Activated T-helper 1 cell treated with anti-CD3 and anti-CD28 coated beads, Interleukin-12 subunit alpha, Interleukin-12 subunit beta, Interleukin-2, Interleukin-4 antibody, amounts not matched to agents 30 ng/mL and 10 ng/mL and 1 ng/mL, durations not matched to agents 14 hours and 24 hours and 36 hours (primary cell): Measurements from ENCODE around the gene GLYR1. TPM values are rescaled to one million over a fixed set of nuclear protein-coding genes. Genes with fewer than 3 reads are reported as not detected.

Experiments used
- DNase-seq: peaks from one replicate; pipeline ENCODE4 v3.0.0; 2021; ENCODE audit warnings: low spot score
- H3K27ac Mint-ChIP-seq: one replicate; pipeline ENCODE4 v1.8.0; 2021; ENCODE audit warnings: mild to moderate bottlenecking, mixed read lengths
- H3K27me3 Mint-ChIP-seq: one replicate; pipeline ENCODE4 v1.8.0; 2022; ENCODE audit warnings: mild to moderate bottlenecking, moderate library complexity, mixed read lengths; ENCODE audit not compliant: insufficient read depth
- H3K36me3 Mint-ChIP-seq: one replicate; pipeline ENCODE4 v1.8.0; 2021; ENCODE audit warnings: low read depth, mixed read lengths
- H3K4me1 Mint-ChIP-seq: one replicate; pipeline ENCODE4 v1.8.0; 2021; ENCODE audit warnings: low read depth, mixed read lengths
- H3K4me3 Mint-ChIP-seq: one replicate; pipeline ENCODE4 v1.8.0; 2021; ENCODE audit warnings: mild to moderate bottlenecking, moderate library complexity, mixed read lengths
- H3K9me3 Mint-ChIP-seq: one replicate; pipeline ENCODE4 v1.8.0; 2021; ENCODE audit warnings: mixed read lengths
- intact Hi-C: fragments of 100-400 bp; cut with micrococcal nuclease; formaldehyde crosslinking; loops from one replicate; pipeline ENCODE4 v1.15.1; 2024
- total RNA-seq: library from RNA; stranded (reverse); gene quantifications from 2 replicates; pipeline ENCODE4 v1.2.3, GENCODE V29; 2022

GLYR1 gene
- total RNA-seq, 1 donor from 2014 or later = 120 TPM

GRCh38 chr16:4886151-4886550, 39.1 kb upstream of the GLYR1 start:
- Mint-ChIP-seq H3K9me3 (no peaks in the 10 kb centered on the region), H3K4me3 (no peak overlapping the region), H3K36me3 (peaks cover 24% of the 10 kb centered on the region), H3K27me3 (no peaks in the 10 kb centered on the region), H3K27ac (no peak overlapping the region), H3K4me1 (no peaks in the 10 kb centered on the region)
- intact Hi-C loops = no loop called here
- no peak for DNase-seq

GRCh38 chr16:4884972-4885874, 38.1 kb upstream of the GLYR1 start:
- no peaks in the 10 kb centered on the region for H3K27me3 Mint-ChIP-seq
- peak overlapping the region; percentile 34 for H3K27ac Mint-ChIP-seq
- no peaks in the 10 kb centered on the region for H3K9me3 Mint-ChIP-seq
- H3K4me1 Mint-ChIP-seq = no peaks in the 10 kb centered on the region
- no peak overlapping the region for H3K4me3 Mint-ChIP-seq
- no peak for DNase-seq
- intact Hi-C loops = no loop called here
- peaks cover 27% of the 10 kb centered on the region for H3K36me3 Mint-ChIP-seq

- intact Hi-C loops = no loop called here
- Mint-ChIP-seq H3K9me3 (no peaks in the 10 kb centered on the region), H3K36me3 (peaks cover 27% of the 10 kb centered on the region), H3K27ac (no peak overlapping the region), H3K27me3 (no peaks in the 10 kb centered on the region), H3K4me1 (no peaks in the 10 kb centered on the region), H3K4me3 (no peak overlapping the region)
- DNase-seq = no peak
Measured at GRCh38 chr16:4884209-4884608, 37.1 kb upstream of the GLYR1 start.

GRCh38 chr16:4883501-4883900, 36.4 kb upstream of the GLYR1 start:
- no peaks in the 10 kb centered on the region for H3K9me3 Mint-ChIP-seq
- no peaks in the 10 kb centered on the region for H3K4me1 Mint-ChIP-seq
- intact Hi-C loops = no loop called here
- no peak overlapping the region for H3K4me3 Mint-ChIP-seq
- H3K27ac Mint-ChIP-seq = no peak overlapping the region
- peaks cover 30% of the 10 kb centered on the region for H3K36me3 Mint-ChIP-seq
- no peak for DNase-seq
- no peaks in the 10 kb centered on the region for H3K27me3 Mint-ChIP-seq

GRCh38 chr16:4882633-4883285, 35.7 kb upstream of the GLYR1 start:
- H3K4me1 Mint-ChIP-seq = no peaks in the 10 kb centered on the region
- intact Hi-C loops = no loop called here
- peaks cover 36% of the 10 kb centered on the region for H3K36me3 Mint-ChIP-seq
- H3K9me3 Mint-ChIP-seq = no peaks in the 10 kb centered on the region
- no peak for DNase-seq
- no peak overlapping the region for H3K27ac Mint-ChIP-seq
- no peaks in the 10 kb centered on the region for H3K27me3 Mint-ChIP-seq
- H3K4me3 Mint-ChIP-seq = no peak overlapping the region

- H3K9me3 Mint-ChIP-seq = no peaks in the 10 kb centered on the region
- H3K4me3 Mint-ChIP-seq = no peak overlapping the region
- H3K36me3 Mint-ChIP-seq = peaks cover 39% of the 10 kb centered on the region
- no peaks in the 10 kb centered on the region for H3K4me1 Mint-ChIP-seq
- no peaks in the 10 kb centered on the region for H3K27me3 Mint-ChIP-seq
- H3K27ac Mint-ChIP-seq = no peak overlapping the region
- intact Hi-C loops = no loop called here
- no peak for DNase-seq
Measured at GRCh38 chr16:4882000-4882632, 35.0 kb upstream of the GLYR1 start.

- H3K27me3 Mint-ChIP-seq = no peaks in the 10 kb centered on the region
- no peak overlapping the region for H3K27ac Mint-ChIP-seq
- no peak for DNase-seq
- H3K4me1 Mint-ChIP-seq = no peaks in the 10 kb centered on the region
- intact Hi-C loops = no loop called here
- peaks cover 37% of the 10 kb centered on the region for H3K36me3 Mint-ChIP-seq
- H3K9me3 Mint-ChIP-seq = no peaks in the 10 kb centered on the region
- H3K4me3 Mint-ChIP-seq = no peak overlapping the region
Measured at GRCh38 chr16:4880006-4880580, 33.0 kb upstream of the GLYR1 start.

DNA sequence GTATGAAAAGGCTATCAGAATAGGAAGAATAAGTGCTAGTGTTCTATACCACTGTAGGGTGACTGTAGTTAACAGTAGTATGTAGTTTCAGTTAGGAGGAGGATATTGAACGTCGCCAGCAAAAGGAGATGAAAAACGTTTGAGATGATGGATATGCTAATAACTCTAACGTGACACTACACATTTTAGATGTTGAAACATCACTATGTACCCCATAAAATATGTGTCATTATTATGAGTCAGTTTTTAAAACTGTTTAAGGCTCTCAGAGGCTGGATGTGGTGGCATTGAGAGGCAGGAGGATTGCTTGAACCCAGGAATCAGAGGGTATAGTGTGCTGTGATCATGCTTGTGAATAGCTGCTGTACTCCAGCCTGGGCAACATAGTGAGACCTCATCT, 32.0 kb upstream of the GLYR1 start:
- Mint-ChIP-seq H3K4me1 (no peaks in the 10 kb centered on the region), H3K27me3 (no peaks in the 10 kb centered on the region), H3K27ac (no peak overlapping the region), H3K36me3 (peaks cover 35% of the 10 kb centered on the region), H3K4me3 (no peak overlapping the region), H3K9me3 (no peaks in the 10 kb centered on the region)
- intact Hi-C loops = no loop called here
- DNase-seq = no peak

DNA sequence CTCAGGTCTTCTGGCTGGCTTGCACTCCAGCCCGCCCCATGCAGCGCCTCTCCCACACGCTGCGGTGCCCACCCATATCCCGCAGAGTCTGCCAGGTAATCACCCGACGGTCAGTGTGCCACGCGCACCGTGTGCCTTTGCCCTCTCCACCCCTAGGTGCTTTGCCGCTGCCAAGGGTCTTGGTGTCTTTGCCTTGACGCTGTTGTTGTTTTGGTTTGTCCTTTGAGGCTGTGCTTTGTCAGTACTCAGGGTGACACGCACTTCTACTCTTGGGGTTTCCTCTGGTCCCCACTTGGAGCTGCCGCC, 30.2 kb upstream of the GLYR1 start:
- Mint-ChIP-seq H3K9me3 (no peaks in the 10 kb centered on the region), H3K36me3 (peaks cover 36% of the 10 kb centered on the region), H3K4me1 (no peaks in the 10 kb centered on the region), H3K27ac (no peak overlapping the region), H3K4me3 (no peak overlapping the region), H3K27me3 (no peaks in the 10 kb centered on the region)
- intact Hi-C loops = no loop called here
- no peak for DNase-seq

GRCh38 chr16:4876646-4877379, 29.7 kb upstream of the GLYR1 start:
- DNase-seq = no peak
- Mint-ChIP-seq H3K4me1 (no peaks in the 10 kb centered on the region), H3K36me3 (peaks cover 37% of the 10 kb centered on the region), H3K9me3 (no peaks in the 10 kb centered on the region), H3K27ac (no peak overlapping the region), H3K27me3 (no peaks in the 10 kb centered on the region), H3K4me3 (no peak overlapping the region)
- intact Hi-C loops = no loop called here

DNA sequence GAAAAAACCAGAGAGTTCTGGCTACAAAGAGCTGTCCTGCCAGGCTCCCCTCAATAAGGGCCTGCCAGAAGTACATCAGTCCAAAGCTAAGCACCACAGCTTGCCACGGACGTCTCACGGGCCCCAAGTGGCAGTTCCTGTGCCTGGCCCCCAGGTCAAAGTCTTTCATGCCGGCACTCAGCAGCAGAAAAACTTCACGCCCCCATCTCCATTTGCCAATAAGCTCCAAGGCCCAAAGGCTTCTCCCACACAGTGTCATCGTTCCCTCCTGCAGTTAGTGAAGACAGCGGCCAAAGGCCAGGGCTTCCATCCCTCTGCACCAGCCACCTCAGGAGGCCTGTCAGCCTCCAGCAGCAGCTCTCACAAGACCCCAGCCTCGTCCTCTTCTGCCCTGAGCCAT, 27.6 kb upstream of the GLYR1 start:
- Mint-ChIP-seq H3K4me3 (no peak overlapping the region), H3K9me3 (no peaks in the 10 kb centered on the region), H3K27ac (peak overlapping the region; percentile 40), H3K4me1 (no peaks in the 10 kb centered on the region), H3K27me3 (no peaks in the 10 kb centered on the region), H3K36me3 (peaks cover 48% of the 10 kb centered on the region)
- intact Hi-C loops = no loop called here
- no peak for DNase-seq

- peaks cover 6% of the 10 kb centered on the region for H3K4me1 Mint-ChIP-seq
- DNase-seq = no peak
- H3K27me3 Mint-ChIP-seq = no peaks in the 10 kb centered on the region
- intact Hi-C loops = no loop called here
- H3K4me3 Mint-ChIP-seq = no peak overlapping the region
- no peaks in the 10 kb centered on the region for H3K9me3 Mint-ChIP-seq
- H3K27ac Mint-ChIP-seq = no peak overlapping the region
- H3K36me3 Mint-ChIP-seq = peaks cover 48% of the 10 kb centered on the region
Measured at GRCh38 chr16:4873091-4873490, 26.0 kb upstream of the GLYR1 start.
